KMS-11 (cell line): ENCODE data around the gene BRSK1.

Source experiments
- H2AFZ ChIP-seq: fragments of 200-600 bp; sonication (generic); 2 replicates; pipeline ENCODE4 v1.6.1; 2016; ENCODE audit warnings: antibody characterized with exemption, mixed run types, low read depth
- H3K27ac ChIP-seq: fragments of 200-600 bp; sonication (generic); 2 replicates; pipeline ENCODE4 v1.6.1; 2016; ENCODE audit warnings: mild to moderate bottlenecking, mixed run types
- H3K27me3 ChIP-seq: fragments of 200-600 bp; sonication (generic); 2 replicates; pipeline ENCODE4 v1.6.1; 2017; ENCODE audit warnings: mild to moderate bottlenecking, low read depth, mixed run types, moderate library complexity; ENCODE audit not compliant: insufficient read depth
- H3K36me3 ChIP-seq: fragments of 200-600 bp; sonication (generic); 2 replicates; pipeline ENCODE4 v1.6.1; 2017; ENCODE audit warnings: mild to moderate bottlenecking, mixed run types; ENCODE audit not compliant: insufficient read depth
- H3K4me1 ChIP-seq: fragments of 200-600 bp; sonication (generic); 2 replicates; pipeline ENCODE4 v1.6.1; 2016; ENCODE audit warnings: mild to moderate bottlenecking, low read depth, mixed run types; ENCODE audit not compliant: poor library complexity, severe bottlenecking
- H3K4me2 ChIP-seq: fragments of 200-600 bp; sonication (generic); 2 replicates; pipeline ENCODE4 v1.7.0; 2016; ENCODE audit warnings: mild to moderate bottlenecking, mixed run types
- H3K4me3 ChIP-seq: fragments of 200-600 bp; sonication (generic); IDR thresholded peaks from 2 replicates; pipeline ENCODE4 v1.6.1; 2017; ENCODE audit warnings: low read depth, low read length, mixed read lengths; ENCODE audit not compliant: insufficient read depth
- H3K79me2 ChIP-seq: fragments of 200-600 bp; sonication (generic); 2 replicates; pipeline ENCODE4 v1.6.1; 2016; ENCODE audit warnings: low read depth, mixed run types; ENCODE audit not compliant: insufficient read depth
- H3K9ac ChIP-seq: fragments of 200-600 bp; sonication (generic); 2 replicates; pipeline ENCODE4 v1.6.1; 2016; ENCODE audit warnings: mild to moderate bottlenecking, mixed run types
- H4K20me1 ChIP-seq: fragments of 200-600 bp; sonication (generic); 2 replicates; pipeline ENCODE4 v1.6.1; 2016; ENCODE audit warnings: mild to moderate bottlenecking, mixed run types; ENCODE audit not compliant: insufficient read depth
- CTCF ChIP-seq: fragments of 200-600 bp; sonication (generic); conservative IDR thresholded peaks from 2 replicates; pipeline ENCODE4 v1.6.1; 2017; ENCODE audit warnings: low read depth, mild to moderate bottlenecking, antibody characterized with exemption, low read length, moderate library complexity, mixed read lengths

Gene BRSK1

DNA sequence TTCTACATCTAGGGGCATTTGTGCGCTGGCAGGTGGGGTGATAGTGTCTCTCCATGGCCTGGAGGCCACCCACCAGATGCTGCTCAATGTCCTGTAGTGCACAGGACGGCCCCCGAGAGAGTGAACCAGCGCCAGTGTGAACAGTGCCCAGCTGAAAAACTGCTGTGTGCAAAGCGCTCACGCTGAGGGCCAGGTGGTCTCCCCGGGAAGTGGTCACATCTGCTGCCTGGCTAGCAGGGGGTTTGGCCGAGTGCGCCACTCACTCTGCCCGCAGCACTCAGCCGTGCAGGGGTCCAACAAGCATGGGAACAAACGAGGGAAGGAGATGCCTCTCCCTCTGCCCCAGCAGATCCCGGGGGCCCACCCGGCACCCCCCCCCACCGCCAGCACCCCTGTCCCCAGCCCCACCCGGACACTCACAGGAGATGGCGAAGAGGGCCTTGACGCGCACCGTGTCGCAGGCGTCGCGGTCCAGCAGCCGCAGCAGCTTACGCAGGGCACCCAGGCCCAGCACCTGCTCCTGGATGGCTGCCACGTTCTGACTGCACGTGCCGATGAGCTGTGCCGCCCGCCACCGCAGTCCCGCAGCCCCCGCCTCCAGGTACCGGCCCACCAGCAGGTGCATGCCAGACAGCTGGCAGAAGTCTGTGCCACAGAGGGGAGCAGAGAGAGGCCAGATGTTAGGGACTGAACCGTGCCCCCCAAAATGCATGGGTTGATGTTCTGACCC is 9.7 kb upstream of the BRSK1 start:
- no peak overlapping the region for H3K4me3 ChIP-seq
- no peak overlapping the region for H2AFZ ChIP-seq
- no peaks in the 10 kb centered on the region for H3K27me3 ChIP-seq
- peaks cover under 1% of the 10 kb centered on the region; the same call in 1 of the 2 replicates for H3K79me2 ChIP-seq
- no peak for TF ChIP-seq CTCF
- no peak overlapping the region for H3K9ac ChIP-seq
- H3K27ac ChIP-seq: no peak overlapping the region
- no peaks in the 10 kb centered on the region for H4K20me1 ChIP-seq
- no peak overlapping the region for H3K4me2 ChIP-seq
- H3K4me1 ChIP-seq: peaks cover 7% of the 10 kb centered on the region
- H3K36me3 ChIP-seq: 0 out of 2 replicates have a peak, but pooled peaks cover 3% of the 10 kb centered on the region

- TF ChIP-seq CTCF: no peak
- Histone ChIP-seq H3K9ac (no peak overlapping the region), H3K79me2 (peaks cover 7% of the 10 kb centered on the region; the same call in 1 of the 2 replicates), H4K20me1 (no peaks in the 10 kb centered on the region), H2AFZ (no peak overlapping the region), H3K4me3 (no peak overlapping the region), H3K4me2 (no peak overlapping the region), H3K4me1 (peaks cover 16% of the 10 kb centered on the region), H3K27ac (no peak overlapping the region), H3K36me3 (0 out of 2 replicates have a peak, but pooled peaks cover 3% of the 10 kb centered on the region), H3K27me3 (no peaks in the 10 kb centered on the region)
These were observed 7.7 kb upstream of the BRSK1 start for GRCh38 chr19:55275851-55276719.

DNA sequence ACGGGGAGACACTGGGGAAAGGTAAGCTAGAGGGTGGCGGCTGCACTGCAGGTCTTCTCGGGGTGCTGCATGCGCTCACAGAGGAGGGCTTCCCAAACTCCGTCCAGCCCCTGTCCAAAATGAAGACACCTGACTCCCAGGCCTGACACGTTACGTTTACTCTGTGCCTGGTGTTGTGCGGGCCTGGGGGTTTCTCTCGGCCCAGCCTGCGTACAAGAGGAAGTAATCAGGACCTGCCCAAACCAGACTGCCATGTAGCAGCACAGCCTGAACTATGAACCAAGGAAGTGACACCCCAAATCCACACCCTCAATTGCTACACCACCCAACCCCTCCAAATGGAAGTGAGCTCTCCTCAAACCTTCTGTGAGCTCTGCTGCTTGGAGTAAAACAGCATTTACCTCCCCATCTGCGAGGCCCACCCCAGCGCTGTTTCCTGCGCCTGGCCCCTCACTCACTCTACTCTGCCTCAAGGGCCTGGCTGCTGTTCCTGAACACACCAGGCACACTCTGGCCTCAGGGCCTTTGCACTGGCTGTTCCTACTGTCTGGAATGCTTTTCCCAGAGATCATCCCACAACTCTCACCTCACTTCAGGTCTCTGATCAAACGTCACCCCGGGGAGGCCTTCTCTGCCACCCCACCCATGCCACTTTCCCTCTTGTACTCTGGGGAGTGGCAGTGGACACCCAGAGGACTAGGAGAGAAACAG is 6.9 kb upstream of the BRSK1 start:
- no peak overlapping the region for H3K4me2 ChIP-seq
- H3K27ac ChIP-seq: no peak overlapping the region
- no peak overlapping the region for H3K4me3 ChIP-seq
- peaks cover 24% of the 10 kb centered on the region for H3K4me1 ChIP-seq
- no peak for TF ChIP-seq CTCF
- H3K36me3 ChIP-seq: 0 out of 2 replicates have a peak, but pooled peaks cover 3% of the 10 kb centered on the region
- H3K27me3 ChIP-seq: no peaks in the 10 kb centered on the region
- no peak overlapping the region for H2AFZ ChIP-seq
- H3K79me2 ChIP-seq: peaks cover 7% of the 10 kb centered on the region; the same call in 1 of the 2 replicates
- H4K20me1 ChIP-seq: no peaks in the 10 kb centered on the region
- H3K9ac ChIP-seq: no peak overlapping the region

DNA sequence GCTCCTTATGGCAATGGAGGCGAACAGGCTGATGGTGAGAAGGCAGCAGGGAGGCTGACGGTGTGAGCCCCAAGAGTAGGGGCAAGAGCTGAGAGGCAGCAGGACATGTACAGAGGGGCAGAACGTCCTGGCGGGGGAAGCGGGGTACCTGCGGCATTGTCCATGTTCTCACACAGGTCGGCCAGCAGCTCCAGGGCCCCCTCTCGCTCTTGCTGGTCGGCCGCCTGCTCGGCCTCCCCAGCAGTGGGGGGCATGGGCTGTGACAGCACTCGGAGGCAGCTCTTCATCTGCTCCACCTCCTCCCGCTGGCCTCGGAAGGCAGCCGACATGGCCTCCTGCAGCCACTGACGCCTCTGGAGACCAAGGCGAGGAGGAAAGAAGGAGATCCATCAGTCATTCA is 6.3 kb upstream of the BRSK1 start:
- Histone ChIP-seq H3K79me2 (peaks cover 7% of the 10 kb centered on the region; the same call in 1 of the 2 replicates), H3K36me3 (0 out of 2 replicates have a peak, but pooled peaks cover 3% of the 10 kb centered on the region), H2AFZ (no peak overlapping the region), H3K9ac (no peak overlapping the region), H3K4me3 (no peak overlapping the region), H4K20me1 (no peaks in the 10 kb centered on the region), H3K27ac (no peak overlapping the region), H3K4me1 (peaks cover 28% of the 10 kb centered on the region), H3K27me3 (no peaks in the 10 kb centered on the region), H3K4me2 (no peak overlapping the region)
- no peak for TF ChIP-seq CTCF
